OCI-LY3 (cell line): ENCODE results near the gene GGT1.

Experiments used
- CTCF ChIP-seq: fragments of 200-600, 300-600 bp; sonication (generic); IDR thresholded peaks from 2 replicates; pipeline ENCODE4 v1.5.1; 2014; ENCODE audit warnings: antibody characterized with exemption, low read length, low read depth
- EZH2phosphoT487 ChIP-seq: fragments of 200-600 bp; shearing (Covaris generic); IDR thresholded peaks from 2 replicates; pipeline ENCODE4 v1.6.1; 2018; ENCODE audit warnings: antibody characterized with exemption, mixed run types, low read depth

GRCh38 chr22:24588381-24588756, 14.6 kb upstream of the GGT1 start:
- TF ChIP-seq CTCF (no peak), EZH2phosphoT487 (no peak)
